NCI-H82 (cell line): ENCODE measurements around the gene OR5B17.
"Not testable (repeated sequence)": the region's sequence is repeated elsewhere in the genome, so short reads cannot be mapped to it uniquely, and the experiment has no call there.

Experiments used
- DNase-seq: peaks from one replicate; lab custom pipeline; 2025; lab: John Stamatoyannopoulos, UW

Gene OR5B17

DNA sequence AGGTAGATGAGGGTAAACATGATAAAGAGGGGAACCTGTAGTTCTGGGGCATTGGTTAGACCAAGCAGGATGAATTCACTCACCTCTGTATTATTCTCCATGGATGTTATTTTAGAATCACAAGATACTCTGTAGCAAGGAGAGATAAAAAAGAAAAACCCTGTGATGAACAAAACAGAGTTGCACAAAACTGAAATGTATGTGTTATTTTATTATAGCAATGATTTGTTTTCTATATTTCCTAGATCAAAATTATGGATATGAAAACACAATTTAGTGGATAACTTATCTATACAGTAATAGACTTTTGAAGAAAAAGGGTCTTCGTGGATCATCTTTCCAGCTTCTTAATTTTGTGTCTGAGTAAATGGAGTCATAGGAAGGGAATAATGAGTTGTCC lies at the start of gene OR5B17:
Gene OR5B17, minus strand, starts transcription at position 101 of the 400 bp plus-strand sequence. Its CDS starts 0 bp downstream, at position 101.
- DNase-seq: no peak

DNA sequence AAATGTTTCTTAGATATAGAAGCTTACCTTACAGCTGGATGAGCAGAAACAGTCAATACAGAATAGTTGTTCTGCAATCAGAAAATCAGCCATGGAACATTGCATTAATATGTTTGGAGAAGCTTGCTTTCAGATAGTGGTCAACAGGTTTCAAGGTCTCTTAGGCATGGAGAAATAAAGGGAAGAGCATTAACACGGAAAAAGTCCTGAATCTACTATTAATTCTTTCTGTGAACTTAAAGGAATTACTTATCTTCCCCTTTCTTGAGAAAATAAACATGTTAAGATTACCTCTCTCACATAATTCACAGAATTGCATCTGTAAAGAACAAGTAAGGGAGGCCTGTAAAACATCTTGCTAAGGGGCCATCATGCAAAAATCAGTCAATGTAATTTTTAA lies 47.9 kb upstream of the OR5B17 start, which contains the start of gene OR5B3:
Gene OR5B3, minus strand, starts transcription at position 101 of the 400 bp plus-strand sequence. CDS start 3,465 bp downstream, outside the sequence.
- DNase-seq: no peak

DNA sequence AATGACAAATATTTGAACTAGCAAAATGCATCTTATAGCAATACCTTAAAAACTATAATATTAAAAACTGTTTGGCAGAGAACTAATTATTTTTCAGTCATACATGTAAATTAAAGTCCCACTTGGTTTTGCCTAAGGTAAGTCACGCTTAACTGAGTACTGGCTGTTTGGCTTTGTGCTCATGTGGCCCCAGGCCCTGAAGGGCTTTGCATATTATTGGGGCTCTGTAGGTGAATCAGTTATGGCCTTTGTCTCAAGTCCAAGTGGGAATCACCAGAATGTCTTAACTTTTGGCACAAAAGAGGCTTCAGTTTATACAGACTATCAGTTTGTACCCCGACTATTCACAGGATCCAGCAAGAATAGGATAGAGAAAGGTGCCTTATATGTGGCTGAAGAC lies 40.8 kb upstream of the OR5B17 start:
- DNase-seq: not testable (repeated sequence)

DNA sequence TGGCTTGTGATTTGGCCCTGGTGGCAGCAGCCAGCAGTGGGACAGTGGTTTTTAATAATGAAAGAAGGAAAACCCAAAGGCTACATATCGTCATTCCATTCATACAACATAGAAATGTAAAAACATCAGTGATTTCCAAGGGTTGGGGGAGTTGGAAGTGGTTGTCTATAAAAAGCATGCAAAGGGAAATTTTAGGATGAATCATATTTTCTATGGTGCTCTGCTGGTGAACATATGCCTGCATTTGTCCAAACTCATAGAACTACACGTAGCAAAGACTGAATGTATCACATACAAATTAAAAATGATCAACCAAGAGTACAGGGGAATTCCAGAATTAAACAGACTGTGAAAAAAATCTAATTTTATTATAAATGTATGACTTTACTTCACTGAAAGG lies 36.7 kb upstream of the OR5B17 start:
- DNase-seq: no peak

DNA sequence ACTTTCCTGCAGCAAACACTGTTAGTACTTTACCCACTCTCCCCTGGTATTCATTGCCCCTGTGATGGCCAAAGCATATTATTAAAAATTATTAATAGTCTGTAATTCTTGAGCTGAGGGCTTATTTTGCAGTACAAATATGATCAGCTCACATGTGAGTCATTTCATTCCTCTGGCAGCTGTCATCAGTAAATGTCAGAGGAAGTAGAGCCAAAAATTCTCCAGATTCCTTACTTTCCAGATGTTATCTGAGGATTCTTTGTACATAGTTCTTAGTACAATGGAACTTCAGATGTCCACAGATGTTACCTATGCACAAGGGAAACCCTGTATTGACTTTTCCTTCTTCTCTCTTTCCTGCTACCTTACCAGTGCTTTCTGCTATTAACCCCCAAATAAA lies 35.3 kb upstream of the OR5B17 start:
- no peak for DNase-seq

DNA sequence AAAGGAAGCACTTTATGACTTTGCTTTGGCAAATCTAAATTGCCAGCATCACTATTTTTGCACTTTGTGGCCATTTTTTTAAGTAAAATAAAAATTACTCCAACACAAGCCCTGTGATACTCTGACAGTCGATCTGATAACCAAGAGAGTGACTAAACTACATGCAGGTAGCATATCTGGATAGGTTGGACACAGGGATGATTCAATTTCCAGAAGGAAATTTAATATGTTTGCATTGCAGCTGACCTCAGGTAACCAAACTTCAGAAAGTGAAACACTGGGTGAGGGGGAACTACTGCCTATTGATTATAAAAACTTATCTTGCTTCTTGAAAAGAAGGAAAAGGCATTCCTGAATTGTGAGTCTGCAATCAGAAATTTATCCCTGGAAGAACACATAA lies 33.9 kb upstream of the OR5B17 start:
- DNase-seq: no peak

DNA sequence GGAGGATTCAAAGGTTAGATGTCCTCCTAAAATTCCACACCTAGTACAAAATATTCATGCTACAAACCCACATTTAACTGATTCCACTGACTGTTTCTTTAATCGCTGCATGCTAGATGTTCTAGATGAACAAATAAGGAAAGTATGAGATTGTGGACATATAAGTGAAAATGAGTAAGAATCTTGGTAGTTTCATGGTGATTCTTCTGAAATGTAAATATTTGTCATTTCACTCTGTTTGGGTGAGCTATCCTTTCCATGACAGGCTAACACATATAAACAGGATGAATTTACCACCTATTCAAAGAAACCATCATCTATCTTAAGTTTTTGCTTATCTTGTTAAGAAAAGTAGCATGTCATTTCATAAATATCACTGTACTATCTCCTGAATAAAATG lies 33.0 kb upstream of the OR5B17 start:
- DNase-seq: no peak

DNA sequence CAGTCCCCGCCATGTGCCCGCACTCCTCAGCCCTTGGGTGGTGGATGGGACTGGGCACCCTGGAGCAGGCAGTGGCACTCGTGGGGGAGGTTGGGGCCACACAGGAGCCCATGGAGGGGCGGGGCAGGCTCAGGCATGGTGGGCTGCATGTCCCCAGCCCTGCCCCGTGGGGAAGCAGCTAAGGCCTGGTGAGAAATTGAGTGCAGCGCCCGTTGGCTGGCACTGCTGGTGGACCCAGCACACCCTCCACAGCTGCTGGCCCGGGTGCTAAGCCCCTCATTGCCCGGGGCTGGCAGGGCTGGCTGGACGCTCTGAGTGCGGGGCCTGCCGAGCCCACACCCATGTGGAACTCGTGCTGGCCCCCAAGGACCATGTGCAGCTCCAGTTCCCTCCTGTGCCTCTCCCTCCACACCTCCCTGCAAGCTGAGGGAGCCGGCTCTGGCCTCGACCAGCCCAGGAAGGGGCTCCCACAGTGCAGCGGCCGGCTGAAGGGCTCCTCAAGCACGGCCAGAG lies 31.7 kb upstream of the OR5B17 start:
- DNase-seq: no peak

DNA sequence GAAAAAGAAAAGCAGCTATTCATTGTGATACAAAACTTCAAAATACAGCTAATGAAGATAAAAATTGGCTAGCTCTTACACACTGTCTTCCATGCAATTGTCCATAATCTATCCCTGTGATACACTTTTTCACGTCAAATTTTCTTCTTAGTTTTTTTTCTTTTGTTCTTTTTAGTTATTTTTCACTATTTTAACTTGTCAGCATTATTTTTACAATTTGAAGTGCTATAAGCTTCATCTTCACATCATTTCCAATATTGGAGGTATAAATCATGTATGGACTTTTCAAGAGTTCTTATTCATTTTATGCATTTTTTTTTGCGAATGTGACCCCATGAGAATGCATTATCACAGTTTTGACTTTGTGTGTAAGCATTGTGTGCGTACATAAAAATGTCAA lies 4.1 kb downstream of the OR5B17 start:
- no peak for DNase-seq

DNA sequence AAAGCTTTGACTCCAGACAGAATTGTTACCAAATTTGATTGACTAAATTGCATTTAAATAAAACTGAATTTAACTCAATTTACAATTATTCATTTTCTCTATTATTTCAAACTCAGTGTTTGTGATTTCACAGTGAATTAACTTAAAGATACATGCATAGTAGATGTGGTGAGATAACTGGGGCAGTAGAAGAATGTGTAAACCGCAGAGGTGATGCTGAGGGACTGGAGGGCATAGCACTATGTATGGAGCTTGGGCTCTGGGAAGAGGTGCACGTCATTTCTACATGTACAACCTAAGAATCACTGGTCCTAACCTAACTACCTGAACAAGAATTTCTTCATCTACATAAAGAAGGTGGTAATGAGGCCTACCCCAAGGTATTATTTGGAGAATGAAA lies 13.7 kb downstream of the OR5B17 start:
- no peak for DNase-seq

DNA sequence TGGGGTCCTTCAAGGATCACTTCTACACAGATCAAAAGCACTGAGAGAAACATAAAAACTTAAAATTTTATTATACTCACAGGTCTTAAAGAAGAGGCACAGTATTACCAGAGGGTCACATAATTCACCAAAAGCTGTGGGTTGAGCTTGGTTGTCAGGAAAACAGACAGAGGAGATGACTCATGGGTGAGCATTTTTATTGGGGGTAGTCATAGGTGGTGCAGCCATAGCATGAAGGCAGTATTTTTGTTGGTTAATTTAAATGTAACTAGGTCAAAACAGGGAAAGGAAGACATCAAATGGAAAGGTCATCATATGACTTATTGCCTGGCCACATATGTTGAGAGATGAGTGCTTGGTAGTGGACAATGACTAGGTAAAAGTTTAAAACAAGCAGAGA lies 24.2 kb downstream of the OR5B17 start:
- no peak for DNase-seq

DNA sequence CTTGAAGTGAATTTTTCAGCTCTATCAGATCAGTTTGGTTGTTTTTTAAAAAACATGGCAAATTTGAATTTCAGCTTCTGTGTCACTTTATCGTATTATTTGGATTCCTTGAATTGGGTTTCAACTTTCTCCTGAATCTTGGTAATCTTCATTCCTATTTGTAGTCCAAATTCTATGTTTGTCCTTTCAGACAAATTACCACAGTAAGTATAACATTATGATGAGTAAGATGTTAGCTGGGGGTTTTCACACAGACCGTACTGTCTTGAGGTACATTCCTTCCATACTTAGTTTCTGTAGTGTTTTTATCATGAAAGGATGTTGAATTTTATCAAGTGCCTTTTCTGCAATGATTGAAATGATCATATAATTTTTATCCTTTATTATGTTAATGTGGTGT lies 28.0 kb downstream of the OR5B17 start:
- DNase-seq: no peak

DNA sequence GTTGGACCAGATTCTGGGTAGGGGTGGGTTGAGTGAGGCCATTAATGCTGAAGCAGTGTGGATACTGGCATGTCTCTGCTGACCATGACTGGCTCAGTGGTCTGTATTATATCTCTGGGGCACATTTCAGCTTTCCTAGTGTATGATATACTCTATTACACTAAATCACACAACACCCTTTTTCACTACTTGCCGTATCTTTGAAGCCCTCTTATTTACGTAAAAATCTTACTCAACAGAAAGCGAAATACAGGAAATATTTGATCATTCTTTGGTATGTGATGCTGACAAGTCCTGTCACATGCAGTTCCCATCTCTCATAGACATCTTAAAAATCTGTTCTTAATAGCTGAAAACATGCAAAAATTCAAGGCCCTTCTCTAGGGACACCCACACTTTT lies 40.3 kb downstream of the OR5B17 start:
- DNase-seq: no peak

DNA sequence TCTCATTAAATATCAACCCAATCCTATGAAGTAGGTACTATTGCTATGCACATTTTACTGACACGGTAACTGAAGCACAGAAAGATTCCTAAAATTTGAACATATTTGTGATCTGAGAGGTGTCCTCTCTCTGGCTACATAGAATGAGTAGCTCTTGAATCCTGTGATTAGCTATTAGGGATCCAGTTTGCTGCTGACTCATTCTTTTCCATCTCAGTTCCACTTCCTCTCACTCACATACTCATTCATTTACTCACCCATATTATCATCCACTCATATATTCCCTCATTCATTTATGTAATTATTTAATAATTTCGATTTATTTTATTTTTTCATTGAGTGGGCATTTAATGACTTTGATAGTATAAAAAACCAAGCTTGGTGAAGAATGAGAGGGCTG lies 42.7 kb downstream of the OR5B17 start:
- DNase-seq: no peak
